NCI-H2171 (cell line): Measurements from ENCODE around the gene TSHZ2.
"Not testable (repeated sequence)": the region's sequence is repeated elsewhere in the genome, so short reads cannot be mapped to it uniquely, and the experiment has no call there.

ENCODE experiments used
- DNase-seq: peaks from one replicate; lab custom pipeline; 2025; lab: John Stamatoyannopoulos, UW

Gene TSHZ2

DNA sequence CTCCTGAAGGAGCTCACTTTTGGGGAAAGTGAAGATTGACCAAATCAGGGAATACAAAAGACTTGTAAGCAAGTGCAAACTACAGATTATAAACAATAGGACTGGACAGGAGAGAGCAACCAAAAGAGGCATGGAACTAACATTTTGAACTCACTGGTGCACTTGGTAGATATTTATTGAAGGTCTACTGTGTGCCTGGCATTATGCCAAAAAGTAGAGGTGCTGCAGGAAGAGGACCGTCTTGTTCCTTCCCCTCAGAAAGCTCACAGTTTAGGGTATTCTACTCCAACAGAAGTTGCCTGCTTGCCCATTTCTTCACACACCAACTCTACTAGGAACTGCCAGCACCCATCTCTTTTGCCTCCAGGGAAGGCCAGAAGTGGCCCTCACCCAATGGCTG is 10.0 kb upstream of the TSHZ2 start:
- no peak for DNase-seq

DNA sequence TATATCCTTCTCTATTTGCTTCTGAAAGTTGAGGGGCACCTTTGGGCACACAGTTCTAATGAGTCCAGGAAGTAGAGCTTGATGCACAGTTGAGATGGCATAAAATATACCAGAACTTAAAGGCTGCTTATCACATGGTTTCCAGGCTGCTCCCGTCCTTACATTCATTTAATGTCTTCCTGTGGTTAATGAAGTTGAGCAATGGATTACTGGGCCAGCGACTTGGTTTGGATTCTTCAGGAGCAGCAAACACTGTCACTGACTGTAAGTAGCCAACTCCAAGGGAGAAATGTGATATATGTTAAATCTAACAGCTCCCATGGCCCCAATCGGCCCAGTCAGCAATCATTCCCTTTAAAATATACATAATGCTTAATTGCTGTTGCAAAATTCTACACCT is 9.0 kb upstream of the TSHZ2 start:
- DNase-seq = no peak

DNA sequence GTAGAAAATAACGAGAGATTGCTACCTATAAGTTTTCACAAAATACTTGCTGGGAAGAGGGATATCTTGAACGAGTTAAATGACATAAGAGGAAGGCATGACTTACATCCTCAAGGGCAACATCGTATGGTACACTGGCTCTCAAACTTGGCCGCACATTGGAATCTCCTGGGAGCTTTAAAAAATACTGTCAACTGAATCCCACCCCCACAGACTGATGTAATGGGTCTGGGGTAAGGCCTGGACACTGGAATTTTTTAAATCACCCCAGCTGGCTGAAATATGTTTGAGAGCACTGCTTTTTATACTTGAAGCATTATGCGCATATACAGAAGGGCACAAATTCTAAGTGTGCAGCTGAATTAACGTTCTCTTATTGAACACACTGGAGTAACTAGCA is 8.0 kb upstream of the TSHZ2 start:
- DNase-seq = no peak

DNA sequence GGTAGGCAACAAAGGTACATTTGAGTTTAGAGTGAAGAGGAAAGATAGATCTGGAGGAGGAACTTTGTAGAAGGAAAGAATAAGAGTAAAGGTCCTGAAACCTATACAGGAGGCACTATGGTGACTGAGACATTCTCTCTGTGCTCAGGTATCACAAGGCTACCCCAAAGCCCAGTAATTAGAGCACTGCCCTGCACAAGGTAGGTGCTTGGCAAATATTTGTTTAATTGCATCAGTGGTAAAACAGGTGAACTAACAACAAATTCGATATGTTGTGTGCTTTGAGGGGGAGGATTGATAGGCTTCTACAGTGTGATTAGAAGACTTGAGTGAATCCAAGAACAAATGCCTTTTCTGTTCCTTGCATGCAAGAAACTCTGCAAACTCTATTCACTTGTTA is 6.8 kb upstream of the TSHZ2 start:
- DNase-seq = no peak

DNA sequence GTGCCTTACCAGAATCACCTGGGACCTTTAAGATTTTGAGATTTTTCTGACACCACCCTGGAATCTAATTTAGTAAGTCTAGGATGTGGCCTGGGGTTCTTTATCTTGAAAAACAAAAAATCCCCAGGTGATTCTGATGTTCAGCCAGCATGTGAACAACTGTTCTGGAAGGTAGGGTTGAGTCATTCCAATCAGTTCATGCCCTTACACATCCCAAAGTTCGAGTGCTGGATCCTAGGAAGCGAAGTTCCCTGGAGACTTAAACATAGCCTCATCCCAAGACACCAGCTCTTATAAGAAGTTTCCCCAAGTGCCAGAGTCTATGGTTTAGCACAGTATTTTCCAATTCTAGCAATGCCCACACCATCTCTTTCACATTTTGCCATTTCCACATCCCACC is 6.3 kb upstream of the TSHZ2 start:
- DNase-seq = no peak

DNA sequence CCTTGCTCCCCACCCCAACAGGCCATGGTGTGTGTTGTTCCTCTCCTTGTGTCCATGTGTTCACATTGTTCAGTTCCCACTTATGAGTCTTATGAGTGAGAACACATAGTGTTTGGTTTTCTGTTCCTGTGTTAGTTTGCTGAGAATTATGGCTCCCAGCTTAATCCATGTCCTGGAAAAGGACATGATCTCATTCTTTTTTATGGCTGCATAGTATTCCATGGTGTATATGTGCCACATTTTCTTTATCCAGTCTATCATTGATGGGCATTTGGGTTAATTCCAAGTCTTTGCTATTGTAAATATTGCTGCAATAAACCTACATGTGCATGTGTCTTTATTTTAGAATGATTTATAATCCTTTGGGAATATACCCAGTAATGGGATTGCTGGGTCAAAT is 5.6 kb upstream of the TSHZ2 start:
- not testable (repeated sequence) for DNase-seq

DNA sequence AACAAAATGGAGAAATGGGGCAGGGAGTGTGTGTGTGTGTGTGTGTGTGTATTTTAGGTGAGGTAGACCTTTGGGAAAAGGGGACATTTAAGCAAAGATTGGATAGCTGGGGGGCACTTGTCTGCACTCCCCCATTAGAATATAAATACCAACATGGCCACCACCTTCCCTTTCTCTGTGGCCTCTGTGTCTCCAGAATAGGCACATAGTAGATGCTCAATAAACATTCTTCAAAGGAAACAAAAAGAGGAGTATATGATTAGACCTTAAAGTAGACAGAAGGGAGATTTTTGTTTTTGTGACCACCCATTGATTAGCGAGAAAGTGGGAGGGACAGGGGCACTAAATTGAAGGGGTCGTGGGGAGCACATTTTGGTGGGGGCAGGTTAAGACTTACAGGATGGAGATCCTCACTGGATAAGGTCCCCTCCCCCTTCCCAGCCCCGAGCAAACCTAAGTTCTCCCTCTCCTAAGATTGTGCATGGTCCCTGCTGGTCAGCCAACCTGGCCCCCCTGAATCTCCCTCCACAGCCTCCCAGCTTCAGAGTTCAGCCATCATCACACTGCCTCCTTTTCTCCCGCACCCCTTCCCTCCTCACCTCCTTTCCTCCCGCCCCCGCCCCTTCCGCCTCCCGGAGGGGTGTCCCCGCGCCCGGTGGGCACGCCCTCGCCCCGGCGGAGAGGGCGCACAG is 514 bp upstream of the TSHZ2 start:
- no peak for DNase-seq

DNA sequence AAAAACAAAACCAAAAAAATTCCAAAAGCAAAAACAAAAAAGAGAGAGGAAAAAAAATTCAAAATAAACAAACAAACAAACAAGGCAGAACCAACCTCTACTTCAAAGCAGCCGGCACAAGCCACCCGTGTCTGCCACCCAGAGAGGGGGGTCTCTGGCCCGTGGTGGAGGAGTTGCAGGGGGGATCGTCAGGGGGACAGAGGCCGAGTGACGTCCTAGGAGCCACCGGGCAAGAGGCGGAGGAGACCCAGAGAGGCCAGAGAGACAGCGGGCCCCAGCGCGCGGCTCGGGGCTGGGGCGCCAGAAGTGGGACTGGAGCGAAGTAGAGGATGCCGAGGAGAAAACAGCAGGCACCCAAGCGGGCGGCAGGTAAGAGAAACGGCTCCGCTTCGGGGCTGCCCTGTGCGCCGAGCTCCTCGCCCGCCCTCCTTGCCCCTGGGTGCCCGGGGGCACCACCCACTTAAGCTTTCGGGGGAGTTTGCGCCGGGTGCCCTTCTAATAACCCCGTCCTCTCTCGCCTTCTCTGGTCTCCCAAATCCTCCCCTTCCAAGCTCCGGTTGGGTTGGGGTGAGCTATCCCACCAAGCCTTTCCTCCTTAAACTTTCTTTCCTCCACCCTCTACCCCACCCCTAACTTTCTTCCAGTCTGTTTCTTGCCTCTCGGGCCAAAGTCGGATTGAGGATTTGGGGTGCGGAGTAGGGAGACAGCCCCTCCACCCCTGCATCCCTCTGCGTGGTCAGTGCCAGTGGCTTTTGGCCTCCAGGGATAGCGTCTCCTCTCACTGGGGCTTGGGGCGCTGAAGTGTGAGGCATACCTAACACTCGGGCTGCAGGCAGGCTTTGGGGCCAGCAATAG is 1.0 kb downstream of the TSHZ2 start:
- DNase-seq = no peak

DNA sequence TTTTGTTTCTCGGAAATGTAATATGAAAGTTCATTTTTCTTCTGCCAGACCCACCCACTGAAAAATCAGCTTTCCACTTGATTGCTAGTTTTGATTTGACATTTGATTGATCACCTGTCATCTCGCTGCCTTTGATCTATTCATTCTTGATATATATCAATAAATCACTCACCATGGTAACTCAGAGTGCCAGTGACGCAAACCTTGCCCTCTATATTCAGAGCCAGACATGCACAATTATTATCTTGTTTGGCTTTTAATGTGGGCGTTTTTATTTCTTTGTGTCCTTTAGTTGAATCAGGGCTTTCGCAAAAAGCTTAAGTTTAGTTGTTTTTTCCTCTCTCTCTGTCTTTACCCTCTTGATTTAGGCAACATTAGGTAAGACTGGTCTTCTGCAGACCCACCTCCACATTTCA is 2.0 kb downstream of the TSHZ2 start:
- DNase-seq = no peak

DNA sequence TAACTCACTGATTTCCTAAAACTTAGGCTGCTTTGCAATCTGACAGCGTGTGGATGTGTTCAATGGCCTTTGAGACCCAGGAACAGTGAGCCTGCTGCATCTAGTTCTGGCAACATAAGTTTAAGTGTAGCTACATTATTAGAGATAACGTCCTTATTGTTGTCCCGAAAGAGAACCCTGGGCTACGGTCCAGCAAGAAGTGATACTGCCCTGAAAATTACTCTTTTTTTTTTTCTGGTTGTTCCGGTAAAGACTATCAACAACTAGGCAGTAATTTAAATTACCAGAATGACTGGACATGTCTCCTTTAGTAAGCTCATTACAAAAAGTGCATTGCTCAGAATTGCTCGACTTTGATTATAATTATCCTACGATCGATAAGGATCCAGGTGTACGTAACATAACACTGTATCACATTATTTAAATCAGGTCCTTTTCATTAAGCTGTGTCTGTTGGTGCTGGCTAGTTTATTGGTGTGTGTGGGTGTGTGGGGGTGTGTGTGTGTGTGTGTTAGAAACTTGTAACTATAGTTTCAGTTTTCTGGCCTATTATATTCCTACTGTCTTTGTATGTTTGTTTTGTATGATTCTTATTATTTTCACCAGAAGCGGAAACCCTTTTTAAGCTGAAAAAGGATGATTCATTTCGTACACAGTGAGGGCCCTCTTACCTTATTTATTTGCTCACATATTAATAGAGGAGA is 3.0 kb downstream of the TSHZ2 start:
- DNase-seq = no peak

DNA sequence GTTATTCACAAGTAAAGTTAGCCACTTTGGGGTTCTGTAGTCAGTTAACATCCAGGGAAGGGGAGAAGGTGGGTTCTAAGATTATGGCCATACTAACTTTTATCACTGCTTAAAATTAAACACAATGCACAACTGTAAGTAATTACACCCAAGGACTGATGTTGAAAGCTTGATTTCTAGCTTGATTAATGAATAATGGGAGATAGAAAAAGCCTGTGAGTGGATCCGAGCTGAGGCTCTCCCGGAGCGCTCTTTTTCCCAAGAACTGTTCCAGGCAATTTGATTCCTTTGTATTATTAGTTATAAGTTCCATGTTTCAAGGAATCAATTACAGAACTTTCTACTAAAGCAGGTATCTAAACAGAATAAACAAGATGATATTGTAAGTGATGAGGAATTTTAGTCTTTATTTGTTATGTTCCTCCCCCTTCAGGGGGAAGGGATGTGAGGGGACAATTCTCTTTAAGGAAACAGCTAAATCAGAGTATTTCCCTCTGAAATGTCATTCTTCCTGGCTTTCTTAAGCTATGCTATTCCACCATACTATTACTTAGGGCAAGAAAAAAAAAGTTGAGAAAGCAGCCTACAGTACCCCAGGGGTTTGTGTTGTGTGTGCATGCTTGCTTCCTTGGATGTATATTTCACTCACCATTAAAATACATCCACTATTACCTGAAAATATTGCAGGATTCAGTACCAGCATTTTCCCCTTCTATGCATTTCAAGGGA is 3.8 kb downstream of the TSHZ2 start:
- DNase-seq = no peak

DNA sequence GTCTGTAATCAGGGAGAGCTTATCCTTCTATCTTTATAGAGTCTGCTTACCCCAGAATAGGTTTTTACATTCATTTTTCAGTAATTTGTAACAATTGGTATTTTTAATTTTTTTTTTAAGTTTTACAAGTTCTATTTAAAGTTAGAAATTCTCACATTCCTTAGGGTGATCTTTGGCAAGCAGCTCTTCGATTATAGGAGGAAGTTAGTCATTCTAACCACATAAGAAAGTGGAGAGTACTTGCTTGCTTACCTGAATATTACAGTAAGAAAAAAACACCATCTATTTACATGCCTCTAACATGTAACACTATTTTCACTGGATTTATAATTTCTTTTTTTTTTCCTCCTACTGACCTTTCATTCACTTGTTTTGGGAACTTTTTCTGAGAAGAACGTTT is 6.7 kb downstream of the TSHZ2 start:
- no peak for DNase-seq

DNA sequence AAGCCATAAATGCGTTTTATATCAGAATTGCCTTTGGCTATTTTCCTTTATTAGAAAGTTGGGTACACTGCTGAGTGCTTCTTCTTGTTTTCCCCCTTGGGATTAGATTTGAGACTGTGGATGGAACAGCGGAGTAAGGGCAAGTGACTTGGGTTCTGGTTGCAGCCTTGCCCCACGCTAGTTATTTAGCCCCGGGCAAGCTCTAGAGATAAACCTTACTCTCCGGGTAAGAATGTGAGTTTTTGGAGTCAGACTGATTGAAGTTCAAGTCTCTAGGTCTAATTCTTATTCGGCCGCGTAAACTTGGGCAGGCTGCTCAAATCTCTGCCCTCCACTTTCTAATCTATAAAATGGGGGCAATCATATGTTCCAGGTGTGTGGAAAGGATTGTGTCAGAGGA is 8.9 kb downstream of the TSHZ2 start:
- DNase-seq = no peak

DNA sequence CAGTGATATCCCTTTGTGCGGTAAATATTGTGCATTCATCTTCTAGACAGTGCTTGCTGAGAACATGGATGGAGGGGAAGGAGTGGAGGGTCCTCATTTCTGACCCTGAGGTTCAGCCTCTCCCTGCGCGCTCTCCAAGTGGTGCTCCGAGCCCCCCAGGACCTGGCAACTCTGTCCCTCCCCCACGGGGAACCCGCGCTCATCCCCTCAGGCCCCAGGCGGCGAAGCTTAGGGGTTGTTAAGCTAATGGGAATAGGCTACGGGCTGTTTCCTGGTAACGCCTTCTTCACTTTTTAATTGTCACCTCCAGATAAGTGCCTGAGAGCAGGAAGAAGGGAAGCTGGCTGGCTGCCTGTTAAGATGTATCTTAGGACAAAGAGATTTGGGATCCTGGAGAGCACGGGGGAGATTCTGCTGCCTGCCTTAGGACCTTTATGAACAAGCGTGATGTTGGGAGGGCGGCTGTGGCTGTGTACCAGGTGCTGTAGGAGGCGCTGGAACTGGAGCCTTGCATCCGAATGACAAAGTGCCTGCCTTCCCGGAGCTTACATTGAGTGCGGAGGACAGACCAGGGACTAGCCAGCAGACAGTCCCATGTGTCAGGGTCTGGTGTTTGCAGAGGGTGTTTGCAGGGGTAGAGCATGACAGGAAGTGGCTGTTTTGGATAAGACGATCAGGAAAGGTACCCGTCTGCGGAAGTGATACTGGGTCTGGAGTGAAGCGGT is 11.7 kb downstream of the TSHZ2 start:
- no peak for DNase-seq

DNA sequence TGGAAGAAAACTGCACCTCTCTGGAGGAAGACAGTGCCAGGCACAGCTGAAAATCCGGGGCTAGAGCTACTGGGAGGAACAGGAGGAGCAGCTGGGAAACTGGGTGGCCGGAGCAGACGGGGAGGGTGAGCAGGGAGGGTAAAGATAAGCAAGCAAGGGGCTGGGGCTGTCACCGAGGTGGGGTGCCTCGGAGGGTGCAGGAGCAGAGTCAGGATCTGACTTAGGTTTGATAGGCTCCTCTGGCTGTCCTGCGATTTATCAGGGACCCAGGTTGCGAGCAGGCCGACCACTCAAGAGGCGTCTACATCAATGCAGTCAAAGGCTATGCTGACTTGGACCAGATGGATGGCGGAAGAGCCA is 12.3 kb downstream of the TSHZ2 start:
- DNase-seq = no peak

DNA sequence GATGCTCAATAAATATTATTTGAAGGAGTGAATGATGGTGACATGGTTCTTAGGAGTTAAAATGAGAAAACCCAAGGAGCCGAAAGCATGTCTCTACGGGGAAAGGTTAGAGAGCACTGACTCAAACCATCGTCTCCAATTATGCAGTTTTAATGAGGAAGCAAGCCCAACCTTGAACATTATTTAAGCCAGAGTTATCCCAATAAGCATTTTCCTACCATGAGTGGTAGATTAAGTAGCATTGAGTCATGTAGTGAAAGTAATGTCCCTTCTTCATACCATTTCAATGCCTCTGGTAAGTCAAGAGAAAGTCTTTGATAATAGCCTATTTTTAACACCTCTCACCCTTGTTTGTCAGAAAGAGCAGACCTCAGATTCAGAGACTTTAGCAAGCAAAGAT is 13.5 kb downstream of the TSHZ2 start:
- no peak for DNase-seq

DNA sequence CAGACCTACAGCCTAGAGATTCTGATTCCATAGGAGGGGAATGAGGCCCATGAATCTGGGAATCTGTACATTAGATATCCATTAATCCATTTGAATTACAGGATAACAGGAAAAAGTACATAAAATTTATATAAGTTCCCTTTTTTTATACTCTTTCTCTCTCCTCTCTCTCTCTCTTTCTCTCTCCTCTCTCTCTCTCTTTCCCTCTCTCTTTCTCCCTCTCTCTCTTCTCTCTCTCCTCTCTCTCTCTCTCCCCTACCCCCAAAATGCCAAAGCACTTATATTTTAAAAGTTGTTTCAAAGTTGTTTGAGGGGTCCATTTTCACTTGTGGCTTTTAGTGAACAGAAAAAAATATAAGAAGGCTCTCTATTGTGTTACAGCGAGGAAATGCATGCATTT is 15.1 kb downstream of the TSHZ2 start:
- no peak for DNase-seq

DNA sequence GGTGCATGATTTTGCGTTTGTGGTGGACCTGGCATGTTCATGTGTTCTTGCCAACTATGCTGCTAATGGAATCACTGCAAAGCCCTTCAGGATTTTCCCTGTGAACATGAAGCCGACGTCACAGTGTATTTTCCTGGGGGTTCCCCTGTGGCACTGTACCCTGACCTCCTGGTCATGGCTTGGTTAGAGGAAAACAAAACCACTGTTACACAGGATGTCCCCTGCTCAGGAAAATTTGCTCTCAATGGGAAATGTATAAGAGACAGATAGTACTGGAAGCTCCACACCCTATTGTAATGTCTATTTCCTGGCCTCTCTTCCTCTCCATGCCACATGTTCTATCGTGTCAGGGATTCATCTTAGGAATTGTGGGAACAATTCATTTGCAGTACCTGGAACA is 19.7 kb downstream of the TSHZ2 start:
- no peak for DNase-seq

DNA sequence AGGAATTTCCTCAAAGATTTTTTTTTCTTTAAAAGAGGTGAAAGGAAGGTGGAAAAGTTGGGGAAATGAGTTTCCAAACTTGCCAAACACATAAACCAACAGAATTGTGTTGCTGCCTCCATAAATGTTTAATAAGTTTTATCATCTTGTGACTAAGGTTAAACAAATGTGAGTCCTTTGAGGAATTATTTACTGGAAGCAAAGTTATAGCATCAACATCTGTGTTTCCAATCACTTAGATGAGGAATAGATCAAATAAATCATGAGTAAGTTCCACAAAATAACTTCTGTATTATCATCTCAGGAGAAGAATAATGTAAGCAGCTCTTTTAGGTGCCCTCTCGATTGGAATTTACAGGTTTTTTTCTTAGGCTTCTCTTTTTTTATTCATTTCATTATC is 20.5 kb downstream of the TSHZ2 start:
- no peak for DNase-seq

DNA sequence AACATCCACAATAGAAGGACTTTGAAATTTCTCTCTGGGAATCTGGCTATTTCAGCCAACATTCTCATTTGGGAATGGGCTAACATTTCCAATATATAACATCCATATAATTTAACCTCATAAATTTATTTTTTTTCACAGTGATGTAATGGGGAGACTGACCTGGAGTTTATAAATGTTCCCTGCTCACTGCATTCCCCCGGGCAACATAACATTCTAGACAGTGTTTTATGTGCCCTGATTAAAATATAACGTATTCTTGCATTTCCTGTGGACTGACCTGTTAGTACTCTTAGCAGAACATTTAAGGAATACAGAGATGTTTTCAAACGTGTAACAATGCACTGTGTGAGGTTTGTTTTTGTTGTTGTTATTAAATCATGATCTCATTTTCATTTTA is 20.9 kb downstream of the TSHZ2 start:
- DNase-seq = no peak

DNA sequence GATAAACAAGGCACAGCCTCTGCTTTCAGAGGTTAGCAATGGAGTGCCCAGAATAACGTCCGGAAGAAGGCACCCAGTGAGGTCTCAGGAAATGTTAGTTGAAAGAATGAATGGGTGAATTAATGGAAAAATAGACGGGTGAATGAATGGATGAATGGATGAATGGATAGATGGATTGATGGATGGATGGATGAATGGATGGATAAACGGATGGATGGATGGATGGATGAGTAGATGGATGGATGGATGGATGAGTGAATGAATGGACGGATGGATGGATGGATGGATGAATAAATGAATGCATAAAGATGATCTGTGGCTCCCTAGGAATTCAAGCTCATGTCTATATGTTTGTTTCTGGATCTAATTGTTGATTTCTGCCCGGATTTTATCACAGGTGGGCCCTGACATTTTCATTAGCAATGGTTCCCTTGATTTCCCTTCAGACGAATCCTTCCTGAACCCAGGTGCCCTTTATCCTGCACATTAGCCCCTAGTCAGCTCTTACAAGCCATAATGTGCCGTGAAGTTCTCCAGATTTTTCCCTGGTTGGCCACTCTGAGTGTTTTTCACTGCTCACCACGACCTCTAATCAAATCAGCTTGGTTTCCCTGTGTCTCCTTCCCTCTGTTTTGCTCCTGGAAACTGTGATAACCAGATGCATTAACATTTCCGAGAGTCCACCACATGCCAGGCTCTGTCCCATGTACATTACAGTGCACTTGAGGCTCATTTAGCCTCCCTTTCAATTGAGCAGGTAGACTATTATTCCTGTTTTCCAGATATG is 22.2 kb downstream of the TSHZ2 start:
- DNase-seq = no peak
